ENCODE results near the gene COX8A. TPM values are rescaled to one million over a fixed set of nuclear protein-coding genes. Genes with fewer than 3 reads are reported as not detected.
A peak's percentile ranks its signal among the peaks of the same experiment; 100 is the strongest.

Gene COX8A
- polyA plus RNA-seq (2013): 140 TPM

GRCh38 chr11:63974259-63975143, at the start of gene COX8A:
COX8A (plus strand) TSS chr11:63974620; CDS start chr11:63974681, 61 bp downstream.
- peak within 1 kb of the TSS; percentile 83 to 100 (median 97) for H3K4me3 ChIP-seq (ENCODE audit: control insufficient read depth in 1 of 7, extremely low read depth in 1 of 7, insufficient read depth in 4 of 7, low read depth in 2 of 7, low read length in 6 of 7)
- no peaks in the 10 kb centered on the region for H3K9me3 ChIP-seq (ENCODE audit: control extremely low read depth in 1 of 5, control insufficient read depth in 4 of 5, insufficient read depth in 2 of 5, low read depth in 1 of 5, low read length in 4 of 5)
- peak within 1 kb of the TSS; percentile 90 to 95 for H3K27ac ChIP-seq (ENCODE audit: insufficient read depth in 1 of 2, low read depth in 1 of 2, low read length in 2 of 2, poor library complexity in 1 of 2, severe bottlenecking in 2 of 2)
- ChIA-PET CTCF (interaction anchor here (1.2 kb wide), 1 partner anchor 27 kb away, joined by 3 read pairs; no protein-coding TSS in a partner anchor), POLR2A (interaction anchor here (1.2 kb wide), 1 partner anchor 136 kb away, joined by 3 read pairs; the partner anchor contains the start of gene MARK2)
- WGBS (ENCODE audit: insufficient coverage): under 1% methylated on average over 58 of the region's 67 CpGs
- peaks cover 0 to 22% (median 16%) of the 10 kb centered on the region in 4 experiments for H3K4me1 ChIP-seq (ENCODE audit: control extremely low read depth in 1 of 4, control insufficient read depth in 4 of 4, insufficient read depth in 4 of 4, low read length in 3 of 4)
- H3K27me3 ChIP-seq (replicated peaks in 2 of 5; ENCODE audit: control insufficient read depth in 4 of 5, insufficient read depth in 5 of 5, low read length in 4 of 5): peaks cover 0 to 3% (median 0%) of the 10 kb centered on the region in 5 experiments
- H3K36me3 ChIP-seq (ENCODE audit: control insufficient read depth in 4 of 4, insufficient read depth in 4 of 4, low read length in 3 of 4): peaks cover 2 to 19% (median 10%) of the 10 kb centered on the region in 4 experiments
- peak; percentile 100 for DNase-seq

GRCh38 chr11:63929616-63930015, 44.8 kb upstream of the COX8A start:
- H3K27me3 ChIP-seq (replicated peaks in 2 of 5; ENCODE audit: control insufficient read depth in 4 of 5, insufficient read depth in 5 of 5, low read length in 4 of 5): peaks cover 0 to 2% (median 0%) of the 10 kb centered on the region in 5 experiments
- H3K27ac ChIP-seq (ENCODE audit: insufficient read depth in 1 of 2, low read depth in 1 of 2, low read length in 2 of 2, poor library complexity in 1 of 2, severe bottlenecking in 2 of 2): no peak overlapping the region
- no peak for DNase-seq
- H3K36me3 ChIP-seq (ENCODE audit: control insufficient read depth in 4 of 4, insufficient read depth in 4 of 4, low read length in 3 of 4): no peaks in the 10 kb centered on the region
- POLR2A ChIA-PET: no interaction called here
- 96% methylated on average over 5 of the region's 5 CpGs for WGBS (ENCODE audit: insufficient coverage)
- CTCF ChIA-PET: interaction anchor here (0.8 to 1.1 kb wide), 3 partner anchors 8 to 93 kb away, joined by 3 read pairs; no protein-coding TSS in a partner anchor
- no peaks in the 10 kb centered on the region for H3K4me1 ChIP-seq (ENCODE audit: control extremely low read depth in 1 of 4, control insufficient read depth in 4 of 4, insufficient read depth in 4 of 4, low read length in 3 of 4)
- no peak overlapping the region for H3K4me3 ChIP-seq (ENCODE audit: control insufficient read depth in 1 of 7, extremely low read depth in 1 of 7, insufficient read depth in 4 of 7, low read depth in 2 of 7, low read length in 6 of 7)
- no peaks in the 10 kb centered on the region for H3K9me3 ChIP-seq (ENCODE audit: control extremely low read depth in 1 of 5, control insufficient read depth in 4 of 5, insufficient read depth in 2 of 5, low read depth in 1 of 5, low read length in 4 of 5)

- Histone ChIP-seq H3K36me3 (ENCODE audit: control insufficient read depth in 4 of 4, insufficient read depth in 4 of 4, low read length in 3 of 4) (no peaks in the 10 kb centered on the region), H3K4me3 (ENCODE audit: control insufficient read depth in 1 of 7, extremely low read depth in 1 of 7, insufficient read depth in 4 of 7, low read depth in 2 of 7, low read length in 6 of 7) (no peak overlapping the region), H3K27me3 (replicated peaks in 2 of 5; ENCODE audit: control insufficient read depth in 4 of 5, insufficient read depth in 5 of 5, low read length in 4 of 5) (peaks cover 0 to 2% (median 0%) of the 10 kb centered on the region in 5 experiments), H3K27ac (ENCODE audit: insufficient read depth in 1 of 2, low read depth in 1 of 2, low read length in 2 of 2, poor library complexity in 1 of 2, severe bottlenecking in 2 of 2) (no peak overlapping the region), H3K9me3 (ENCODE audit: control extremely low read depth in 1 of 5, control insufficient read depth in 4 of 5, insufficient read depth in 2 of 5, low read depth in 1 of 5, low read length in 4 of 5) (no peaks in the 10 kb centered on the region), H3K4me1 (ENCODE audit: control extremely low read depth in 1 of 4, control insufficient read depth in 4 of 4, insufficient read depth in 4 of 4, low read length in 3 of 4) (no peaks in the 10 kb centered on the region)
- WGBS (ENCODE audit: insufficient coverage): 96% methylated on average over 4 of the region's 6 CpGs
- no peak for DNase-seq
- ChIA-PET POLR2A (interaction anchor here (0.6 kb wide), 1 partner anchor 359 kb away, joined by 3 read pairs; no protein-coding TSS in a partner anchor), CTCF (interaction anchor here (0.9 to 1.4 kb wide), 3 partner anchors 11 to 94 kb away, joined by 3 to 5 read pairs (median 3); no protein-coding TSS in a partner anchor)
Observed at GRCh38 chr11:63931045-63931444, 43.4 kb upstream of the COX8A start.

- Histone ChIP-seq H3K9me3 (ENCODE audit: control extremely low read depth in 1 of 5, control insufficient read depth in 4 of 5, insufficient read depth in 2 of 5, low read depth in 1 of 5, low read length in 4 of 5) (no peaks in the 10 kb centered on the region), H3K4me1 (ENCODE audit: control extremely low read depth in 1 of 4, control insufficient read depth in 4 of 4, insufficient read depth in 4 of 4, low read length in 3 of 4) (no peaks in the 10 kb centered on the region), H3K27ac (ENCODE audit: insufficient read depth in 1 of 2, low read depth in 1 of 2, low read length in 2 of 2, poor library complexity in 1 of 2, severe bottlenecking in 2 of 2) (no peak overlapping the region), H3K36me3 (ENCODE audit: control insufficient read depth in 4 of 4, insufficient read depth in 4 of 4, low read length in 3 of 4) (no peaks in the 10 kb centered on the region), H3K4me3 (ENCODE audit: control insufficient read depth in 1 of 7, extremely low read depth in 1 of 7, insufficient read depth in 4 of 7, low read depth in 2 of 7, low read length in 6 of 7) (no peak overlapping the region), H3K27me3 (replicated peaks in 2 of 5; ENCODE audit: control insufficient read depth in 4 of 5, insufficient read depth in 5 of 5, low read length in 4 of 5) (peaks cover 0 to 2% (median 0%) of the 10 kb centered on the region in 5 experiments)
- POLR2A ChIA-PET: no interaction called here
- WGBS (ENCODE audit: insufficient coverage): 87% methylated on average over 9 of the region's 12 CpGs
- no peak for DNase-seq
- CTCF ChIA-PET: no interaction called here
Observed at GRCh38 chr11:63931876-63932275, 42.5 kb upstream of the COX8A start.

GRCh38 chr11:63933459-63933858, 41.0 kb upstream of the COX8A start:
- WGBS (ENCODE audit: insufficient coverage): 89% methylated on average over 1 of the region's 1 CpG
- H3K36me3 ChIP-seq (ENCODE audit: control insufficient read depth in 4 of 4, insufficient read depth in 4 of 4, low read length in 3 of 4): no peaks in the 10 kb centered on the region
- CTCF ChIA-PET: interaction anchor here (1.2 to 1.6 kb wide), 2 partner anchors 9 to 14 kb away, joined by 3 to 4 read pairs; no protein-coding TSS in a partner anchor

GRCh38 chr11:63937713-63938478, 36.5 kb upstream of the COX8A start:
- CTCF ChIA-PET: interaction anchor here (1.0 kb wide), 1 partner anchor 56 kb away, joined by 3 read pairs; no protein-coding TSS in a partner anchor
- POLR2A ChIA-PET: no interaction called here
- 17% methylated on average over 26 of the region's 30 CpGs for WGBS (ENCODE audit: insufficient coverage)

More at GRCh38 chr11:63933459-63933858, 41.0 kb upstream of the COX8A start:
- Histone ChIP-seq H3K4me3 (ENCODE audit: control insufficient read depth in 1 of 7, extremely low read depth in 1 of 7, insufficient read depth in 4 of 7, low read depth in 2 of 7, low read length in 6 of 7) (no peak overlapping the region), H3K27me3 (replicated peaks in 2 of 5; ENCODE audit: control insufficient read depth in 4 of 5, insufficient read depth in 5 of 5, low read length in 4 of 5) (peaks cover 0 to 2% (median 0%) of the 10 kb centered on the region in 5 experiments), H3K27ac (ENCODE audit: insufficient read depth in 1 of 2, low read depth in 1 of 2, low read length in 2 of 2, poor library complexity in 1 of 2, severe bottlenecking in 2 of 2) (no peak overlapping the region), H3K9me3 (ENCODE audit: control extremely low read depth in 1 of 5, control insufficient read depth in 4 of 5, insufficient read depth in 2 of 5, low read depth in 1 of 5, low read length in 4 of 5) (no peaks in the 10 kb centered on the region), H3K4me1 (ENCODE audit: control extremely low read depth in 1 of 4, control insufficient read depth in 4 of 4, insufficient read depth in 4 of 4, low read length in 3 of 4) (peaks cover 2 to 11% (median 8%) of the 10 kb centered on the region in 4 experiments)
- no peak for DNase-seq
- POLR2A ChIA-PET: no interaction called here

More at GRCh38 chr11:63937713-63938478, 36.5 kb upstream of the COX8A start:
- H3K36me3 ChIP-seq (ENCODE audit: control insufficient read depth in 4 of 4, insufficient read depth in 4 of 4, low read length in 3 of 4): peaks cover 0 to 12% (median 2%) of the 10 kb centered on the region in 4 experiments
- DNase-seq: no peak
- H3K27ac ChIP-seq (ENCODE audit: insufficient read depth in 1 of 2, low read depth in 1 of 2, low read length in 2 of 2, poor library complexity in 1 of 2, severe bottlenecking in 2 of 2): peak overlapping the region in 1 of 2 experiments; percentile 77
- peak overlapping the region; percentile 40 to 92 (median 79) for H3K4me3 ChIP-seq (ENCODE audit: control insufficient read depth in 1 of 7, extremely low read depth in 1 of 7, insufficient read depth in 4 of 7, low read depth in 2 of 7, low read length in 6 of 7)
- H3K27me3 ChIP-seq (replicated peaks in 2 of 5; ENCODE audit: control insufficient read depth in 4 of 5, insufficient read depth in 5 of 5, low read length in 4 of 5): no peaks in the 10 kb centered on the region
- no peaks in the 10 kb centered on the region for H3K9me3 ChIP-seq (ENCODE audit: control extremely low read depth in 1 of 5, control insufficient read depth in 4 of 5, insufficient read depth in 2 of 5, low read depth in 1 of 5, low read length in 4 of 5)
- H3K4me1 ChIP-seq (ENCODE audit: control extremely low read depth in 1 of 4, control insufficient read depth in 4 of 4, insufficient read depth in 4 of 4, low read length in 3 of 4): peaks cover 8 to 33% (median 30%) of the 10 kb centered on the region in 4 experiments

Measured in common myeloid progenitor, CD34-positive (primary cell).